OCI-LY1 (cell line): ENCODE results near the gene DDX50.

Experiments used
- CTCF ChIP-seq: fragments of 200-600 bp; sonication (generic), shearing (Covaris generic); IDR thresholded peaks from 2 replicates; pipeline ENCODE4 v1.5.1; 2017; ENCODE audit warnings: mild to moderate bottlenecking, antibody characterized with exemption, low read length, moderate library complexity, mixed read lengths
- EZH2 ChIP-seq: fragments of 200-600 bp; sonication (generic), shearing (Covaris generic); IDR thresholded peaks from 2 replicates; pipeline ENCODE4 v1.8.0; 2017; ENCODE audit warnings: borderline replicate concordance, mixed run types, mild to moderate bottlenecking, antibody characterized with exemption, low read length, moderate library complexity, mixed read lengths

- TF ChIP-seq CTCF = no peak
- no peak for TF ChIP-seq EZH2
Measured at GRCh38 chr10:68950598-68950997, 49.5 kb downstream of the DDX50 start.
